Mucosa of stomach (tissue), 1 donor: Measurements from ENCODE around the gene IL32.

Experiments used
- H3K27me3 ChIP-seq: one replicate; pipeline ENCODE4 v1.7.0; 2013; ENCODE audit warnings: mild to moderate bottlenecking, low read length; ENCODE audit not compliant: control insufficient read depth, insufficient read depth
- H3K36me3 ChIP-seq: one replicate; pipeline ENCODE4 v1.7.0; 2013; ENCODE audit warnings: low read length; ENCODE audit not compliant: control insufficient read depth, insufficient read depth
- H3K4me1 ChIP-seq: one replicate; pipeline ENCODE4 v1.7.0; 2013; ENCODE audit warnings: mild to moderate bottlenecking, low read length; ENCODE audit not compliant: control insufficient read depth, insufficient read depth
- H3K4me3 ChIP-seq: one replicate; pipeline ENCODE4 v1.7.0; 2013; ENCODE audit warnings: low read length
- H3K9ac ChIP-seq: one replicate; pipeline ENCODE4 v1.7.0; 2013; ENCODE audit warnings: mild to moderate bottlenecking, low read length, moderate library complexity
- H3K9me3 ChIP-seq: one replicate; pipeline ENCODE4 v1.7.0; 2013; ENCODE audit warnings: mild to moderate bottlenecking, low read length, moderate library complexity; ENCODE audit not compliant: control insufficient read depth
- donor health status: Pancreatic carcinoma.

Gene IL32

GRCh38 chr16:3065069-3065741, at the start of gene IL32:
Gene IL32 (plus strand): TSS chr16:3065640. CDS start chr16:3065812, 172 bp downstream.
- H3K4me3 ChIP-seq, result peak within 1 kb of the TSS; percentile 43
- peaks cover 43% of the 10 kb centered on the region for H3K4me1 ChIP-seq

GRCh38 chr16:3015865-3016521, 49.4 kb upstream of the IL32 start:
- no peaks in the 10 kb centered on the region for H3K9me3 ChIP-seq
- peaks cover 38% of the 10 kb centered on the region for H3K27me3 ChIP-seq
- no peak overlapping the region for H3K9ac ChIP-seq
- H3K4me3 ChIP-seq, result no peak overlapping the region
- peaks cover 10% of the 10 kb centered on the region for H3K4me1 ChIP-seq
- no peaks in the 10 kb centered on the region for H3K36me3 ChIP-seq

More at GRCh38 chr16:3065069-3065741, at the start of gene IL32:
- Histone ChIP-seq H3K9ac (peak within 1 kb of the TSS; percentile 84), H3K9me3 (no peaks in the 10 kb centered on the region), H3K27me3 (no peaks in the 10 kb centered on the region), H3K36me3 (no peaks in the 10 kb centered on the region)

- Histone ChIP-seq H3K36me3 (no peaks in the 10 kb centered on the region), H3K4me1 (peaks cover 22% of the 10 kb centered on the region), H3K9ac (no peak overlapping the region), H3K27me3 (peaks cover 27% of the 10 kb centered on the region), H3K9me3 (no peaks in the 10 kb centered on the region), H3K4me3 (no peak overlapping the region)
Measured at GRCh38 chr16:3017344-3017743, 48.1 kb upstream of the IL32 start.

- peaks cover 22% of the 10 kb centered on the region for H3K4me1 ChIP-seq
- no peak within 1 kb of the TSS for H3K9ac ChIP-seq
- H3K9me3 ChIP-seq, result no peaks in the 10 kb centered on the region
- no peaks in the 10 kb centered on the region for H3K36me3 ChIP-seq
- H3K4me3 ChIP-seq, result no peak within 1 kb of the TSS
- peaks cover 21% of the 10 kb centered on the region for H3K27me3 ChIP-seq
Measured at GRCh38 chr16:3017794-3018506, 47.5 kb upstream of the IL32 start, which contains the start of gene CLDN6. Gene CLDN6 (minus strand): TSS chr16:3018183. CDS start chr16:3016021, 2,162 bp downstream.

GRCh38 chr16:3019594-3020246, 45.7 kb upstream of the IL32 start:
- H3K4me1 ChIP-seq, result peaks cover 25% of the 10 kb centered on the region
- H3K27me3 ChIP-seq, result peaks cover 9% of the 10 kb centered on the region
- no peaks in the 10 kb centered on the region for H3K36me3 ChIP-seq
- no peaks in the 10 kb centered on the region for H3K9me3 ChIP-seq
- no peak overlapping the region for H3K9ac ChIP-seq
- no peak overlapping the region for H3K4me3 ChIP-seq

GRCh38 chr16:3020247-3020603, 45.2 kb upstream of the IL32 start, which contains the start of gene TNFRSF12A:
Gene TNFRSF12A (plus strand): TSS chr16:3020368. CDS start chr16:3020398, 30 bp downstream.
- Histone ChIP-seq H3K9me3 (no peaks in the 10 kb centered on the region), H3K4me1 (peaks cover 25% of the 10 kb centered on the region), H3K4me3 (peak within 1 kb of the TSS; percentile 78), H3K36me3 (no peaks in the 10 kb centered on the region), H3K27me3 (peaks cover 9% of the 10 kb centered on the region), H3K9ac (peak within 1 kb of the TSS; percentile 79)

- H3K27me3 ChIP-seq, result peaks cover 9% of the 10 kb centered on the region
- no peaks in the 10 kb centered on the region for H3K36me3 ChIP-seq
- H3K4me3 ChIP-seq, result peak overlapping the region; percentile 78
- H3K4me1 ChIP-seq, result peaks cover 25% of the 10 kb centered on the region
- H3K9me3 ChIP-seq, result no peaks in the 10 kb centered on the region
- H3K9ac ChIP-seq, result peak overlapping the region; percentile 79
Measured at GRCh38 chr16:3020604-3021448, 44.6 kb upstream of the IL32 start.

- peak overlapping the region; percentile 78 for H3K4me3 ChIP-seq
- H3K27me3 ChIP-seq, result peaks cover 9% of the 10 kb centered on the region
- H3K9me3 ChIP-seq, result no peaks in the 10 kb centered on the region
- H3K9ac ChIP-seq, result peak overlapping the region; percentile 79
- no peaks in the 10 kb centered on the region for H3K36me3 ChIP-seq
- H3K4me1 ChIP-seq, result peaks cover 25% of the 10 kb centered on the region
Measured at GRCh38 chr16:3021449-3022207, 43.8 kb upstream of the IL32 start.

- Histone ChIP-seq H3K9ac (peak overlapping the region; percentile 79), H3K36me3 (no peaks in the 10 kb centered on the region), H3K4me1 (peaks cover 25% of the 10 kb centered on the region), H3K4me3 (peak overlapping the region; percentile 82), H3K27me3 (peaks cover 6% of the 10 kb centered on the region), H3K9me3 (no peaks in the 10 kb centered on the region)
Measured at GRCh38 chr16:3022208-3022683, 43.2 kb upstream of the IL32 start.

GRCh38 chr16:3022684-3023414, 42.6 kb upstream of the IL32 start:
- Histone ChIP-seq H3K4me3 (peak overlapping the region; percentile 82), H3K9ac (peak overlapping the region; percentile 79), H3K4me1 (peaks cover 28% of the 10 kb centered on the region), H3K27me3 (peaks cover 1% of the 10 kb centered on the region), H3K9me3 (no peaks in the 10 kb centered on the region), H3K36me3 (no peaks in the 10 kb centered on the region)
